Mucosa of descending colon (tissue), 3 donors: ENCODE data around the gene SPTBN4. TPM values are rescaled to one million over a fixed set of nuclear protein-coding genes. Genes with fewer than 3 reads are reported as not detected.
A peak's percentile ranks its signal among the peaks of the same experiment; 100 is the strongest.

Experiments used
- ATAC-seq: fragments of 200-7000 bp; cut with Tn5 transposase; one replicate; pipeline ENCODE4 v1.9.1; 2020; ENCODE audit warnings: mild to moderate bottlenecking, moderate library complexity
- DNase-seq, 3 donors: peaks; one replicate each; pipeline ENCODE4 v3.0.0-alpha.2; 2020
- H3K36me3 ChIP-seq: fragments of 200-600 bp; one replicate; pipeline ENCODE4 v1.8.0; 2021; ENCODE audit warnings: low read depth, mild to moderate bottlenecking
- H3K4me1 ChIP-seq: fragments of 200-600 bp; one replicate; pipeline ENCODE4 v1.8.0; 2021; ENCODE audit warnings: low read depth, mild to moderate bottlenecking
- H3K4me3 ChIP-seq: fragments of 200-600 bp; one replicate; pipeline ENCODE4 v1.8.0; 2021; ENCODE audit warnings: mild to moderate bottlenecking
- H3K9me3 ChIP-seq: fragments of 200-600 bp; one replicate; pipeline ENCODE4 v1.8.0; 2021; ENCODE audit warnings: mild to moderate bottlenecking
- intact Hi-C, 2 donors: fragments of 100-400 bp; cut with DNase I in 1 of 2; cut with micrococcal nuclease in 1 of 2; formaldehyde crosslinking; loops; one replicate each; pipeline versions ENCODE4 v1.11.0 to v1.11.1; 2022; cut with DNase I, micrococcal nuclease
- total RNA-seq, 3 donors: library from RNA; stranded (reverse); fragmentation: NEBNext Ultra II Directional in 2 of 3; extraction: Animal tissue kit (Norgen Biotek cat#: 25700) in 2 of 3; gene quantifications; one replicate each; pipeline versions ENCODE4 v1.2.1 to v1.2.4, GENCODE V29; 2021 to 2023
- TF ChIP-seq, protein P1 (sequence below): fragments of 200-600 bp; IDR thresholded peaks from one replicate; pipeline ENCODE4 v1.8.0; 2022; ENCODE audit warnings: antibody characterized with exemption, mild to moderate bottlenecking
- donor health status: DM: no; HTN: no; CAD: no; lungs with moderate emphysema.
- donor health status: DM: no; HTN: no; CAD: no.
- donor health status: DM: no; HTN: yes; CAD: no.

SPTBN4 gene
- total RNA-seq, 3 donors from 2014 or later: 0.29 to 4.1 (median 0.82) TPM

GRCh38 chr19:40611096-40611495 lies 144.3 kb downstream of the SPTBN4 start:
- H3K36me3 ChIP-seq: no peaks in the 10 kb centered on the region
- DNase-seq: peak; percentile 64 to 83 (median 81)
- no peaks in the 10 kb centered on the region for H3K9me3 ChIP-seq
- TF ChIP-seq, protein P1, sequence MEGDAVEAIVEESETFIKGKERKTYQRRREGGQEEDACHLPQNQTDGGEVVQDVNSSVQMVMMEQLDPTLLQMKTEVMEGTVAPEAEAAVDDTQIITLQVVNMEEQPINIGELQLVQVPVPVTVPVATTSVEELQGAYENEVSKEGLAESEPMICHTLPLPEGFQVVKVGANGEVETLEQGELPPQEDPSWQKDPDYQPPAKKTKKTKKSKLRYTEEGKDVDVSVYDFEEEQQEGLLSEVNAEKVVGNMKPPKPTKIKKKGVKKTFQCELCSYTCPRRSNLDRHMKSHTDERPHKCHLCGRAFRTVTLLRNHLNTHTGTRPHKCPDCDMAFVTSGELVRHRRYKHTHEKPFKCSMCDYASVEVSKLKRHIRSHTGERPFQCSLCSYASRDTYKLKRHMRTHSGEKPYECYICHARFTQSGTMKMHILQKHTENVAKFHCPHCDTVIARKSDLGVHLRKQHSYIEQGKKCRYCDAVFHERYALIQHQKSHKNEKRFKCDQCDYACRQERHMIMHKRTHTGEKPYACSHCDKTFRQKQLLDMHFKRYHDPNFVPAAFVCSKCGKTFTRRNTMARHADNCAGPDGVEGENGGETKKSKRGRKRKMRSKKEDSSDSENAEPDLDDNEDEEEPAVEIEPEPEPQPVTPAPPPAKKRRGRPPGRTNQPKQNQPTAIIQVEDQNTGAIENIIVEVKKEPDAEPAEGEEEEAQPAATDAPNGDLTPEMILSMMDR: no peak
- intact Hi-C loops: no loop called here
- peaks cover 56% of the 10 kb centered on the region for H3K4me1 ChIP-seq
- no peak overlapping the region for H3K4me3 ChIP-seq
- ATAC-seq: peak; percentile 21

DNA sequence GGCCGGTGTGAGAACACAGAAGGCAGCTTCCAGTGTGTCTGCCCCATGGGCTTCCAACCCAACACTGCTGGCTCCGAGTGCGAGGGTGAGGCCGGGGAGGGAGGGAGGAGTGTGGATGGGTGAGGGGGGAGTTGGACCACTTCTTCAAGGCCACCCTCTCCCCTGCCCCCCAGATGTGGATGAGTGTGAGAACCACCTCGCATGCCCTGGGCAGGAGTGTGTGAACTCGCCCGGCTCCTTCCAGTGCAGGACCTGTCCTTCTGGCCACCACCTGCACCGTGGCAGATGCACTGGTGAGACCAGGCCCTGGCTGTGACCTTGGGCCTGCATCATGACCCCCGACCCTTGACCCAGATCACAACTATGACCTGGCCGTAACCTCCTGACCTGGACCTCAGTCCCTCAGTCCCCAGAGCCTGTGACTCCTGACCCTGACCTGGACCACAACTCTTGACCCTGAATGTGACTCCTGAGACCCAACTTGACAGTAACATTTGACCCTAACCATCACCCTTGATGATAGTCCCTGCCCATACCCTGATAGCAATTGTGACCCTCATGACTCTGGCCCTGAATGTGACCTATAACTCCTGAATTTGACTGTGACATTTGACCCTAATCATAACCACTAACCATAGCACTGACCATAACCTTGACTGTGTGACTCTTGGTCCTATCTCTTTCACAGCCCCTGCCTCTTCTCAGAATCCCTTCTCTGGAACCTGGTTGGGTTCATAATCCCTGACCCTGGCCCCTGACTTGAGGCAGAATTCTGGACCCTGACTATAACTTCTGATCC lies 145.3 kb downstream of the SPTBN4 start:
- TF ChIP-seq, protein P1: no peak
- no peaks in the 10 kb centered on the region for H3K36me3 ChIP-seq
- H3K9me3 ChIP-seq: no peaks in the 10 kb centered on the region
- H3K4me1 ChIP-seq: peaks cover 46% of the 10 kb centered on the region
- intact Hi-C loops: no loop called here
- no peak overlapping the region for H3K4me3 ChIP-seq
- ATAC-seq (no peak), DNase-seq (peak; percentile 20 to 66 (median 55))

DNA sequence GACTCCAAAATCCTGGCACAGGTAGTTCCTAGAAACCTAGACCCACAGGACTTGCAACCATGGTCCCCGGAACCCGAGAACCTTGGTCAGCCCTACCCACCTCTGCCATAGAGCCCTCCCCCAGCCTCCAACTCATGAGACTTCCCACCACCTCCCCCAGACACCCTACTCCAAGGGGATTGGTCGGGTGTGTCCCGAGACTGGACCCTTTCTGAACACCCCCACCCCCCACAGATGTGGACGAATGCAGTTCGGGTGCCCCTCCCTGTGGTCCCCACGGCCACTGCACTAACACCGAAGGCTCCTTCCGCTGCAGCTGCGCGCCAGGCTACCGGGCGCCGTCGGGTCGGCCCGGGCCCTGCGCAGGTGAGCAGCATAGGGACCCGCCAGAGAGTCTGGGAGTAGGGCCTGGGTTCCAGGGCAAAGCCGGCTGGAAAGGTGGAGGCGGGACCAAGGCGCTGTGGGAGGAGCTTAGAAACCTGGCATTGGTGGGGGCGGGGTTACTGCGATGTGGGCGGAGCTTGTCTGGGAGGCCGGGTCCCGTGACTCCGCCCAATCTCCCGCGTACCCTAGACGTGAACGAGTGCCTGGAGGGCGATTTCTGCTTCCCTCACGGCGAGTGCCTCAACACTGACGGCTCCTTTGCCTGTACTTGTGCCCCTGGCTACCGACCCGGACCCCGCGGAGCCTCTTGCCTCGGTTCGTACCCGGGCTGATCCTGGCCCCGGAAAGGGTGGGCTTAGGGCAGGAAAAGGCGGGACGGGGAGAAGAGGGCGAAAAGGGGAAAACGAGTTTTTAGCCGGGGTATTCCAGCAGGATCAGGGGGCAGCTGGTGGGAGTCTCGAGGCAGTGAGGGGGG lies 146.3 kb downstream of the SPTBN4 start:
- Histone ChIP-seq H3K9me3 (no peaks in the 10 kb centered on the region), H3K36me3 (no peaks in the 10 kb centered on the region), H3K4me3 (no peak overlapping the region), H3K4me1 (peaks cover 36% of the 10 kb centered on the region)
- TF ChIP-seq, protein P1: no peak
- intact Hi-C loops: no loop called here
- DNase-seq (peak; percentile 80 to 84 (median 81)), ATAC-seq (no peak)

DNA sequence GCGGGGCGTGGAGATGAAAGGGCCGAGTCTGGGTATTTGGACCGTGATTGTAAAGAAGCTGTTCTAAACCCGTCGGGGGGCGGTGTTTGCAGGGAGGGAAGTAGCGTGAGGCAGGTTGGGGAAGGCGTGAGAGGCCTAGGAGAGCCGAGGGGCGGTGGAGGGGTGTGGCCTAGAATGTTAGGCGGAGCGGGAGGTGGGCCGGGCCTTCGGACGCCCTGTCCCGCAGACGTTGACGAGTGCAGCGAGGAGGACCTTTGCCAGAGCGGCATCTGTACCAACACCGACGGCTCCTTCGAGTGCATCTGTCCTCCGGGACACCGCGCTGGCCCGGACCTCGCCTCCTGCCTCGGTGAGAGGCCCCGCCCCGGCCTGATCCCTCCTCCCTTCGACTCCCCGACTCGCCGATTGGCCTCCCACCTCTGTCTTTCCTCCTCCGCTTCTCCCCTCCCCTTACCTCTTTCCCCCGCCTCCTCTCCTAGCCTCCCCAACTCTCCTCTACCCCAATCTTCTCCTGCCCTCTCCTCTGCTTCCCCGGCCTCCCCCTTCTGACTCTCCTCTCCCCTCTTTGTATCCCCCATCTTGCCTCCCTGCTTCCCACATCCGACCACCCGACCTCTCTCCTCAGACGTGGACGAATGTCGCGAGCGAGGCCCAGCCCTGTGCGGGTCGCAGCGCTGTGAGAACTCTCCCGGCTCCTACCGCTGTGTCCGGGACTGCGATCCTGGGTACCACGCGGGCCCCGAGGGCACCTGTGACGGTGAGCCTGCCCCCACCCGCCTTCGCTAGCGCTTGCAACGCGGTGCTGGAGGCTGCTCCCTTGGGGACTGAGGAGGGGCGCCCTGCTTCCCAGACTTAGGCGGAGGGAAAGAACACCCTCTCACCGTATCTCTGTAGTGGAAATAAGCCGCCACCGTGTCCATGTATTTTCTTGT lies 147.2 kb downstream of the SPTBN4 start:
- peak; percentile 90 to 93 (median 91) for DNase-seq
- H3K9me3 ChIP-seq: no peaks in the 10 kb centered on the region
- peaks cover 29% of the 10 kb centered on the region for H3K4me1 ChIP-seq
- H3K4me3 ChIP-seq: peak overlapping the region; percentile 46
- intact Hi-C loops: no loop called here
- TF ChIP-seq, protein P1: no peak
- ATAC-seq: peak; percentile 65
- no peaks in the 10 kb centered on the region for H3K36me3 ChIP-seq
